GM23338 (cell line): ENCODE data around the gene TXNL4A. TPM values are rescaled to one million over a fixed set of nuclear protein-coding genes. Genes with fewer than 3 reads are reported as not detected.

Experiments used
- ATAC-seq: fragments of 200-7000 bp; cut with Tn5 transposase; 3 replicates; pipeline ENCODE4 v1.9.1; 2020
- DNase-seq: peaks from one replicate; pipeline ENCODE4 v3.0.0-alpha.2; 2015; ENCODE audit warnings: low spot score
- H2AFZ ChIP-seq: fragments of 200-600 bp; sonication (generic); 2 replicates; pipeline ENCODE4 v1.8.0; 2016; ENCODE audit warnings: antibody characterized with exemption, mild to moderate bottlenecking, moderate library complexity
- H3F3A ChIP-seq: fragments of 200-600 bp; sonication (generic); replicated peaks from 2 replicates; pipeline ENCODE4 v1.8.0; 2017; ENCODE audit warnings: antibody characterized with exemption, mixed run types, low read depth
- H3K27ac ChIP-seq: fragments of 200-600 bp; sonication (generic); 2 replicates; pipeline ENCODE4 v1.6.1; 2016; ENCODE audit warnings: low read depth
- H3K27me3 ChIP-seq: fragments of 200-600 bp; sonication (generic); 2 replicates; pipeline ENCODE4 v1.8.0; 2016; ENCODE audit warnings: mild to moderate bottlenecking, mixed run types, moderate library complexity; ENCODE audit not compliant: insufficient read depth
- H3K36me3 ChIP-seq: fragments of 200-600 bp; sonication (generic); 2 replicates; pipeline ENCODE4 v1.8.0; 2016; ENCODE audit warnings: mild to moderate bottlenecking; ENCODE audit not compliant: insufficient read depth
- H3K4me1 ChIP-seq: fragments of 200-600 bp; sonication (generic); 2 replicates; pipeline ENCODE4 v1.8.0; 2016; ENCODE audit warnings: mild to moderate bottlenecking, moderate library complexity; ENCODE audit not compliant: insufficient read depth
- H3K4me2 ChIP-seq: fragments of 200-600 bp; sonication (generic); 2 replicates; pipeline ENCODE4 v1.7.1; 2017; ENCODE audit warnings: mixed run types
- H3K4me3 ChIP-seq: fragments of 200-600 bp; sonication (generic); 2 replicates; pipeline ENCODE4 v1.6.1; 2016; ENCODE audit warnings: mixed run types
- H3K79me2 ChIP-seq: fragments of 200-600 bp; sonication (generic); replicated peaks from 2 replicates; pipeline ENCODE4 v1.8.0; 2017; ENCODE audit warnings: mild to moderate bottlenecking; ENCODE audit not compliant: insufficient read depth
- H3K9me2 ChIP-seq: fragments of 200-600 bp; sonication (generic); 2 replicates; pipeline ENCODE4 v1.8.0; 2017; ENCODE audit not compliant: insufficient read depth
- H4K20me1 ChIP-seq: fragments of 200-600 bp; sonication (generic); replicated peaks from 2 replicates; pipeline ENCODE4 v1.8.0; 2017; ENCODE audit warnings: mild to moderate bottlenecking; ENCODE audit not compliant: insufficient read depth
- H3K27ac Mint-ChIP-seq: 2 replicates; pipeline ENCODE4 v1.8.0; 2020; ENCODE audit warnings: inconsistent platforms, mild to moderate bottlenecking, moderate library complexity, mixed read lengths
- H3K27me3 Mint-ChIP-seq: 3 replicates; pipeline ENCODE4 v1.8.0; 2022; ENCODE audit warnings: low read depth, mild to moderate bottlenecking, moderate library complexity, mixed read lengths, inconsistent platforms; ENCODE audit not compliant: insufficient read depth, poor library complexity
- H3K36me3 Mint-ChIP-seq: 3 replicates; pipeline ENCODE4 v1.8.0; 2021; ENCODE audit warnings: low read depth, mild to moderate bottlenecking, inconsistent platforms, moderate library complexity, mixed read lengths
- H3K4me1 Mint-ChIP-seq: 3 replicates; pipeline ENCODE4 v1.8.0; 2020; ENCODE audit warnings: mild to moderate bottlenecking, inconsistent platforms, mixed read lengths
- H3K4me3 Mint-ChIP-seq: 3 replicates; pipeline ENCODE4 v1.8.0; 2021; ENCODE audit warnings: moderate library complexity, mild to moderate bottlenecking, inconsistent platforms, mixed read lengths
- H3K9me3 Mint-ChIP-seq: 3 replicates; pipeline ENCODE4 v1.8.0; 2020; ENCODE audit warnings: moderate library complexity, mild to moderate bottlenecking, inconsistent platforms, mixed read lengths
- CREB1 ChIP-seq: fragments of 250-450 bp; sonication (Bioruptor Pico); IDR thresholded peaks from 2 replicates; pipeline ENCODE4 v1.5.0; 2020; ENCODE audit warnings: low read depth, mild to moderate bottlenecking, moderate library complexity
- CTCF ChIP-seq, 2 experiments: fragments of 200-600 bp in 1 of 2; sonication (generic) in 1 of 2; conservative IDR thresholded peaks; 2 replicates each; pipeline versions ENCODE4 v1.5.1 to v1.6.1; 2016 to 2017; ENCODE audit warnings: antibody characterized with exemption in 2 of 2, low read depth in 2 of 2, mild to moderate bottlenecking in 2 of 2, moderate library complexity in 1 of 2
- ETS1 ChIP-seq: IDR thresholded peaks from 2 replicates; pipeline ENCODE4 v1.6.1; 2016; ENCODE audit warnings: antibody characterized with exemption
- EZH2 ChIP-seq: fragments of 200-600 bp; sonication (generic); IDR thresholded peaks from one replicate; pipeline ENCODE4 v1.8.0; 2017; ENCODE audit warnings: antibody characterized with exemption, mild to moderate bottlenecking, low read depth; ENCODE audit not compliant: unreplicated experiment
- EZH2phosphoT487 ChIP-seq: fragments of 200-600 bp; sonication (generic); IDR thresholded peaks from one replicate; pipeline ENCODE4 v1.8.1; 2018; ENCODE audit warnings: antibody characterized with exemption; ENCODE audit not compliant: unreplicated experiment
- NANOG ChIP-seq: IDR thresholded peaks from 2 replicates; pipeline ENCODE4 v1.6.1; 2016; ENCODE audit warnings: antibody characterized with exemption, borderline replicate concordance
- REST ChIP-seq: IDR thresholded peaks from one replicate; pipeline ENCODE4 v1.6.1; 2018; ENCODE audit warnings: antibody characterized with exemption; ENCODE audit not compliant: unreplicated experiment
- ZNF114 ChIP-seq: fragments of 250-450 bp; sonication (Bioruptor Pico); IDR thresholded peaks from 2 replicates; pipeline ENCODE4 v1.5.0; 2020; ENCODE audit warnings: mild to moderate bottlenecking, moderate library complexity
- ZNF331 ChIP-seq: fragments of 250-450 bp; sonication (Bioruptor Pico); IDR thresholded peaks from 2 replicates; pipeline ENCODE4 v1.5.0; 2020; ENCODE audit warnings: low read depth, mild to moderate bottlenecking, moderate library complexity
- ZNF462 ChIP-seq: fragments of 250-450 bp; sonication (Bioruptor Pico); IDR thresholded peaks from 2 replicates; pipeline ENCODE4 v1.5.0; 2020; ENCODE audit warnings: mild to moderate bottlenecking, moderate library complexity
- polyA plus RNA-seq: library from polyadenylated mRNA; unstranded; fragments of >200 nt; fragmentation: Nextera tagmentation; extraction: Ambion mirVana; gene quantifications from 2 replicates; pipeline ENCODE4 v1.2.1, GENCODE V29; 2016
- total RNA-seq: library from RNA; depleted of rRNA; stranded (reverse); fragments of >200 nt; shearing (Covaris generic); gene quantifications from 2 replicates; pipeline ENCODE4 v1.2.3, GENCODE V29; 2014

The TXNL4A gene
- total and polyA plus RNA-seq, 2 experiments from 2014 or later = 51.0 to 271 TPM

- no peak overlapping the region for H2AFZ ChIP-seq
- H3K27ac Mint-ChIP-seq = no peak overlapping the region
- H3K9me2 ChIP-seq = no peaks in the 10 kb centered on the region
- no peaks in the 10 kb centered on the region for H3K36me3 ChIP-seq
- peaks cover 25% of the 10 kb centered on the region for H3K4me1 ChIP-seq
- no peak overlapping the region for H3K4me3 Mint-ChIP-seq
- ATAC-seq (no peak), DNase-seq (no peak)
- no peaks in the 10 kb centered on the region for H3K36me3 Mint-ChIP-seq
- H3K79me2 ChIP-seq = no peaks in the 10 kb centered on the region
- TF ChIP-seq NANOG (no peak), ZNF462 (CRISPR knock-in tag) (no peak), CTCF (conservative IDR thresholded peaks at IDR 0.05; ENCODE audit: low read depth in 2 of 2) (no peak), ZNF331 (no peak), ZNF114 (CRISPR knock-in tag) (no peak), EZH2phosphoT487 (no peak), CREB1 (no peak), EZH2 (no peak), REST (no peak), ETS1 (no peak)
- H3K4me3 ChIP-seq = no peak overlapping the region
- H3K27me3 ChIP-seq = peaks cover 90% of the 10 kb centered on the region
- H3F3A ChIP-seq = 0 out of 2 replicates have a peak, but pooled peaks cover 2% of the 10 kb centered on the region
- H3K9me3 Mint-ChIP-seq = no peaks in the 10 kb centered on the region
- no peak overlapping the region for H3K27ac ChIP-seq
- H3K27me3 Mint-ChIP-seq = peaks cover 76% of the 10 kb centered on the region
- peaks cover 7% of the 10 kb centered on the region for H4K20me1 ChIP-seq
- no peak overlapping the region for H3K4me2 ChIP-seq
- peaks cover 27% of the 10 kb centered on the region for H3K4me1 Mint-ChIP-seq
Observed at GRCh38 chr18:79956276-79956675, 32.1 kb downstream of the TXNL4A start.
